K562 (cell line): ENCODE data around the gene LOXL4. TPM values are rescaled to one million over a fixed set of nuclear protein-coding genes. Genes with fewer than 3 reads are reported as not detected.
A peak's percentile ranks its signal among the peaks of the same experiment; 100 is the strongest.

Experiments
- ARID1B ChIP-seq: fragments of 450-650 bp; IDR thresholded peaks from 2 replicates; pipeline ENCODE4 v1.6.1; 2016; ENCODE audit warnings: antibody characterized with exemption, mild to moderate bottlenecking, inconsistent platforms
- EP300 ChIP-seq: IDR thresholded peaks from 2 replicates; pipeline ENCODE4 v1.6.1; 2012; ENCODE audit warnings: low read length, improper control_type of control experiment
- GTF2A2 ChIP-seq: IDR thresholded peaks from 2 replicates; pipeline ENCODE4 v1.6.1; 2016; ENCODE audit warnings: mild to moderate bottlenecking, missing genetic modification characterization, missing compliant biosample characterization
- MEIS2 ChIP-seq: fragments of 450-650 bp; IDR thresholded peaks from 2 replicates; pipeline ENCODE4 v1.6.1; 2014; ENCODE audit warnings: mild to moderate bottlenecking; ENCODE audit not compliant: partially characterized antibody
- NFATC3 ChIP-seq: fragments of 450-650 bp; IDR thresholded peaks from 2 replicates; pipeline ENCODE4 v1.6.1; 2017; ENCODE audit warnings: mild to moderate bottlenecking
- PURB ChIP-seq: sonication (generic); formaldehyde crosslinking; IDR thresholded peaks from 2 replicates; pipeline ENCODE4 v1.9.0; 2021; ENCODE audit warnings: low read depth, mild to moderate bottlenecking, missing genetic modification reagents
- RCOR1 ChIP-seq, 2 experiments: IDR thresholded peaks; 2 replicates each; pipeline ENCODE4 v1.6.1; 2012; ENCODE audit warnings: low read depth in 2 of 2, low read length in 2 of 2, borderline replicate concordance in 1 of 2, improper control_type of control experiment in 1 of 2
- SOX6 ChIP-seq: fragments of 450-650 bp; IDR thresholded peaks from 2 replicates; pipeline ENCODE4 v1.6.1; 2014; ENCODE audit warnings: mild to moderate bottlenecking
- SPI1 ChIP-seq: IDR thresholded peaks from 2 replicates; pipeline ENCODE4 v1.6.1; 2011; ENCODE audit warnings: low read depth, low read length, control low read depth, borderline replicate concordance
- TAL1 ChIP-seq: fragments of 450-650 bp; IDR thresholded peaks from 2 replicates; pipeline ENCODE4 v1.6.1; 2016; ENCODE audit warnings: mild to moderate bottlenecking
- TEAD4 ChIP-seq, 2 experiments: sonication (generic) in 1 of 2; formaldehyde crosslinking in 1 of 2; IDR thresholded peaks; 2 replicates each; pipeline versions ENCODE4 v1.6.1 to v1.8.0; 2012 to 2022; ENCODE audit warnings: borderline replicate concordance in 1 of 2, inconsistent platforms in 1 of 2, low read length in 1 of 2, mild to moderate bottlenecking in 1 of 2, missing genetic modification reagents in 1 of 2
- polyA plus RNA-seq, 8 experiments: library from polyadenylated mRNA; depleted of rRNA in 4 of 8; stranded (reverse) in 5 of 8; unstranded in 3 of 8; fragments of >200 nt; fragmentation: Nextera tagmentation in 2 of 8; fragmentation: Illumina TruSeq in 1 of 8; extraction: Ambion mirVana in 2 of 8; extraction: Trizol in 1 of 8; gene quantifications; 2 replicates each; pipeline versions ENCODE4 v1.2.1 to v1.2.3, GENCODE V29; 2011 to 2014; ENCODE audit warnings: inconsistent platforms in 1 of 8, missing spikeins in 1 of 8
- total RNA-seq, 7 experiments: library from RNA; depleted of rRNA in 6 of 7; stranded (reverse); fragments of >200 nt in 6 of 7; fragmentation: Illumina TruSeq in 2 of 7; extraction: Trizol in 2 of 7; gene quantifications; 2 replicates each; pipeline versions ENCODE4 v1.2.1 to v1.2.3, GENCODE V29; 2011 to 2021; ENCODE audit warnings: low replicate concordance in 1 of 7
- TF ChIP-seq, protein P1 (sequence below), 2 experiments: IDR thresholded peaks in 1 of 2; conservative IDR thresholded peaks in 1 of 2; 2 replicates each; pipeline ENCODE4 v1.6.1; 2016; ENCODE audit warnings: low read depth in 2 of 2, mild to moderate bottlenecking in 1 of 2, missing compliant biosample characterization in 1 of 2, missing genetic modification characterization in 1 of 2, moderate library complexity in 1 of 2
- TF ChIP-seq, protein P2 (sequence below): fragments of 200-600 bp; sonication (generic); IDR thresholded peaks from one replicate; pipeline ENCODE4 v1.6.1; 2012; ENCODE audit warnings: mild to moderate bottlenecking, low read depth, low read length, inconsistent platforms

LOXL4 gene
- total and polyA plus RNA-seq, 9 of the 15 experiments (the other 6 are each of a cell fraction or from before 2014, with no cell fraction given): 0.03 to 0.35 (median 0.05) TPM; not detected in 3

DNA sequence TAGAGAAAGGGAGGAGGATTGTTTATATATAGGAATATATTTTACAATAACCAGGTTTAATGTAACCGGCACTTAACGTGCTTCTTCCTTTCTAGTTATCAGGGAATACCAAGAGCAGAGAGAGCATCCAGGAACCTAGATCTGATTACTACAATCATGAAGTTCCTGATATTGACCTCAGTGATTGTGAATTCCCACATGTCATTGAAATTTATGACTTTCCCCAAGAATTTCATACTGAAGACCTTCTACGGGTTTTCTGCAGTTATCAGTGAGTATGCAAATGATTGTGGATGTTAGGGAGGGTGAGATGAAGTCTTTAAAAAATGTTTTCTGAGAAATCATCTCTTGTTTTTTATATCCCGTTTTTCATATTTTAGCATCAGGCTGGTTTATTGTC, 36.6 kb downstream of the LOXL4 start (continued):
- TF ChIP-seq, protein P1, sequence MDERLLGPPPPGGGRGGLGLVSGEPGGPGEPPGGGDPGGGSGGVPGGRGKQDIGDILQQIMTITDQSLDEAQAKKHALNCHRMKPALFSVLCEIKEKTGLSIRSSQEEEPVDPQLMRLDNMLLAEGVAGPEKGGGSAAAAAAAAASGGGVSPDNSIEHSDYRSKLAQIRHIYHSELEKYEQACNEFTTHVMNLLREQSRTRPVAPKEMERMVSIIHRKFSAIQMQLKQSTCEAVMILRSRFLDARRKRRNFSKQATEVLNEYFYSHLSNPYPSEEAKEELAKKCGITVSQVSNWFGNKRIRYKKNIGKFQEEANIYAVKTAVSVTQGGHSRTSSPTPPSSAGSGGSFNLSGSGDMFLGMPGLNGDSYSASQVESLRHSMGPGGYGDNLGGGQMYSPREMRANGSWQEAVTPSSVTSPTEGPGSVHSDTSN (CRISPR knock-in tag; IDR thresholded peaks at IDR 0.05; ENCODE audit: low read depth): no peak
- TF ChIP-seq, protein P1 (tag; conservative IDR thresholded peaks at IDR 0.05; ENCODE audit: low read depth): peak; percentile 37; the same call in 1 of the 2 replicates
- peak; percentile 92 for TF ChIP-seq MEIS2
- TF ChIP-seq TEAD4 (IDR thresholded peaks at IDR 0.05; ENCODE audit: low read length): peak; percentile 34; the same call in 1 of the 2 replicates
- TF ChIP-seq TEAD4 (CRISPR knock-in tag; IDR thresholded peaks at IDR 0.05; ENCODE audit: borderline replicate concordance): no peak
- TF ChIP-seq, protein P2, sequence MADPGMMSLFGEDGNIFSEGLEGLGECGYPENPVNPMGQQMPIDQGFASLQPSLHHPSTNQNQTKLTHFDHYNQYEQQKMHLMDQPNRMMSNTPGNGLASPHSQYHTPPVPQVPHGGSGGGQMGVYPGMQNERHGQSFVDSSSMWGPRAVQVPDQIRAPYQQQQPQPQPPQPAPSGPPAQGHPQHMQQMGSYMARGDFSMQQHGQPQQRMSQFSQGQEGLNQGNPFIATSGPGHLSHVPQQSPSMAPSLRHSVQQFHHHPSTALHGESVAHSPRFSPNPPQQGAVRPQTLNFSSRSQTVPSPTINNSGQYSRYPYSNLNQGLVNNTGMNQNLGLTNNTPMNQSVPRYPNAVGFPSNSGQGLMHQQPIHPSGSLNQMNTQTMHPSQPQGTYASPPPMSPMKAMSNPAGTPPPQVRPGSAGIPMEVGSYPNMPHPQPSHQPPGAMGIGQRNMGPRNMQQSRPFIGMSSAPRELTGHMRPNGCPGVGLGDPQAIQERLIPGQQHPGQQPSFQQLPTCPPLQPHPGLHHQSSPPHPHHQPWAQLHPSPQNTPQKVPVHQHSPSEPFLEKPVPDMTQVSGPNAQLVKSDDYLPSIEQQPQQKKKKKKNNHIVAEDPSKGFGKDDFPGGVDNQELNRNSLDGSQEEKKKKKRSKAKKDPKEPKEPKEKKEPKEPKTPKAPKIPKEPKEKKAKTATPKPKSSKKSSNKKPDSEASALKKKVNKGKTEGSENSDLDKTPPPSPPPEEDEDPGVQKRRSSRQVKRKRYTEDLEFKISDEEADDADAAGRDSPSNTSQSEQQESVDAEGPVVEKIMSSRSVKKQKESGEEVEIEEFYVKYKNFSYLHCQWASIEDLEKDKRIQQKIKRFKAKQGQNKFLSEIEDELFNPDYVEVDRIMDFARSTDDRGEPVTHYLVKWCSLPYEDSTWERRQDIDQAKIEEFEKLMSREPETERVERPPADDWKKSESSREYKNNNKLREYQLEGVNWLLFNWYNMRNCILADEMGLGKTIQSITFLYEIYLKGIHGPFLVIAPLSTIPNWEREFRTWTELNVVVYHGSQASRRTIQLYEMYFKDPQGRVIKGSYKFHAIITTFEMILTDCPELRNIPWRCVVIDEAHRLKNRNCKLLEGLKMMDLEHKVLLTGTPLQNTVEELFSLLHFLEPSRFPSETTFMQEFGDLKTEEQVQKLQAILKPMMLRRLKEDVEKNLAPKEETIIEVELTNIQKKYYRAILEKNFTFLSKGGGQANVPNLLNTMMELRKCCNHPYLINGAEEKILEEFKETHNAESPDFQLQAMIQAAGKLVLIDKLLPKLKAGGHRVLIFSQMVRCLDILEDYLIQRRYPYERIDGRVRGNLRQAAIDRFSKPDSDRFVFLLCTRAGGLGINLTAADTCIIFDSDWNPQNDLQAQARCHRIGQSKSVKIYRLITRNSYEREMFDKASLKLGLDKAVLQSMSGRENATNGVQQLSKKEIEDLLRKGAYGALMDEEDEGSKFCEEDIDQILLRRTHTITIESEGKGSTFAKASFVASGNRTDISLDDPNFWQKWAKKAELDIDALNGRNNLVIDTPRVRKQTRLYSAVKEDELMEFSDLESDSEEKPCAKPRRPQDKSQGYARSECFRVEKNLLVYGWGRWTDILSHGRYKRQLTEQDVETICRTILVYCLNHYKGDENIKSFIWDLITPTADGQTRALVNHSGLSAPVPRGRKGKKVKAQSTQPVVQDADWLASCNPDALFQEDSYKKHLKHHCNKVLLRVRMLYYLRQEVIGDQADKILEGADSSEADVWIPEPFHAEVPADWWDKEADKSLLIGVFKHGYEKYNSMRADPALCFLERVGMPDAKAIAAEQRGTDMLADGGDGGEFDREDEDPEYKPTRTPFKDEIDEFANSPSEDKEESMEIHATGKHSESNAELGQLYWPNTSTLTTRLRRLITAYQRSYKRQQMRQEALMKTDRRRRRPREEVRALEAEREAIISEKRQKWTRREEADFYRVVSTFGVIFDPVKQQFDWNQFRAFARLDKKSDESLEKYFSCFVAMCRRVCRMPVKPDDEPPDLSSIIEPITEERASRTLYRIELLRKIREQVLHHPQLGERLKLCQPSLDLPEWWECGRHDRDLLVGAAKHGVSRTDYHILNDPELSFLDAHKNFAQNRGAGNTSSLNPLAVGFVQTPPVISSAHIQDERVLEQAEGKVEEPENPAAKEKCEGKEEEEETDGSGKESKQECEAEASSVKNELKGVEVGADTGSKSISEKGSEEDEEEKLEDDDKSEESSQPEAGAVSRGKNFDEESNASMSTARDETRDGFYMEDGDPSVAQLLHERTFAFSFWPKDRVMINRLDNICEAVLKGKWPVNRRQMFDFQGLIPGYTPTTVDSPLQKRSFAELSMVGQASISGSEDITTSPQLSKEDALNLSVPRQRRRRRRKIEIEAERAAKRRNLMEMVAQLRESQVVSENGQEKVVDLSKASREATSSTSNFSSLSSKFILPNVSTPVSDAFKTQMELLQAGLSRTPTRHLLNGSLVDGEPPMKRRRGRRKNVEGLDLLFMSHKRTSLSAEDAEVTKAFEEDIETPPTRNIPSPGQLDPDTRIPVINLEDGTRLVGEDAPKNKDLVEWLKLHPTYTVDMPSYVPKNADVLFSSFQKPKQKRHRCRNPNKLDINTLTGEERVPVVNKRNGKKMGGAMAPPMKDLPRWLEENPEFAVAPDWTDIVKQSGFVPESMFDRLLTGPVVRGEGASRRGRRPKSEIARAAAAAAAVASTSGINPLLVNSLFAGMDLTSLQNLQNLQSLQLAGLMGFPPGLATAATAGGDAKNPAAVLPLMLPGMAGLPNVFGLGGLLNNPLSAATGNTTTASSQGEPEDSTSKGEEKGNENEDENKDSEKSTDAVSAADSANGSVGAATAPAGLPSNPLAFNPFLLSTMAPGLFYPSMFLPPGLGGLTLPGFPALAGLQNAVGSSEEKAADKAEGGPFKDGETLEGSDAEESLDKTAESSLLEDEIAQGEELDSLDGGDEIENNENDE: no peak
- TF ChIP-seq SPI1: no peak
- TF ChIP-seq GTF2A2 (tag): no peak
- TF ChIP-seq TAL1: 0 out of 2 replicates have a peak, but pooled peaks have one; percentile 14
- TF ChIP-seq EP300: 0 out of 2 replicates have a peak, but pooled peaks have one; percentile 25
- TF ChIP-seq SOX6: peak; percentile 30; the same call in 1 of the 2 replicates
- no peak for TF ChIP-seq NFATC3
- TF ChIP-seq ARID1B: peak; percentile 21; the same call in 1 of the 2 replicates
- TF ChIP-seq PURB: no peak
- 0 out of 4 replicates have a peak, but pooled peaks of 1 of the 2 experiments have one; percentile 30 for TF ChIP-seq RCOR1 (IDR thresholded peaks at IDR 0.05; ENCODE audit: borderline replicate concordance in 1 of 2, low read depth in 2 of 2, low read length in 2 of 2)
- TF ChIP-seq, all 486 proteins: peak for 13
